HG03432 (cell line): ENCODE results near the gene UNC5C.

Source experiments
- ATAC-seq: cut with Tn5 transposase; IDR thresholded peaks from one replicate; pipeline ENCODE4 v1.9.1; 2021; ENCODE audit warnings: mild to moderate bottlenecking, moderate library complexity; ENCODE audit not compliant: unreplicated experiment

The UNC5C gene

GRCh38 chr4:95272797-95273196, 276.0 kb downstream of the UNC5C start:
- ATAC-seq = no peak

- ATAC-seq = no peak
Observed at GRCh38 chr4:95272036-95272435, 276.7 kb downstream of the UNC5C start.

GRCh38 chr4:95268819-95269565, 279.8 kb downstream of the UNC5C start:
- no peak for ATAC-seq

- ATAC-seq = no peak
Observed at GRCh38 chr4:95267081-95267480, 281.7 kb downstream of the UNC5C start.

GRCh38 chr4:95265814-95266740, 282.7 kb downstream of the UNC5C start:
- ATAC-seq = no peak

- ATAC-seq = no peak
Observed at GRCh38 chr4:95264843-95265242, 283.9 kb downstream of the UNC5C start.

- no peak for ATAC-seq
Observed at GRCh38 chr4:95263960-95264359, 284.8 kb downstream of the UNC5C start.

- no peak for ATAC-seq
Observed at GRCh38 chr4:95263391-95263790, 285.4 kb downstream of the UNC5C start.

GRCh38 chr4:95256108-95256835, 292.5 kb downstream of the UNC5C start:
- ATAC-seq = no peak

- ATAC-seq = no peak
Observed at GRCh38 chr4:95255396-95256107, 293.2 kb downstream of the UNC5C start.

GRCh38 chr4:95251568-95251967, 297.2 kb downstream of the UNC5C start:
- no peak for ATAC-seq

GRCh38 chr4:95250544-95251137, 298.1 kb downstream of the UNC5C start:
- ATAC-seq = no peak

GRCh38 chr4:95249426-95250021, 299.2 kb downstream of the UNC5C start:
- ATAC-seq = no peak

- no peak for ATAC-seq
Observed at GRCh38 chr4:95248720-95249425, 299.9 kb downstream of the UNC5C start.

GRCh38 chr4:95243892-95244291, 304.9 kb downstream of the UNC5C start:
- ATAC-seq = no peak

- ATAC-seq = no peak
Observed at GRCh38 chr4:95238554-95238953, 310.2 kb downstream of the UNC5C start.

GRCh38 chr4:95232358-95233156, 316.2 kb downstream of the UNC5C start:
- ATAC-seq = no peak

GRCh38 chr4:95231681-95232080, 317.1 kb downstream of the UNC5C start:
- ATAC-seq = no peak
